ENCODE measurements around the gene MINDY4.

The MINDY4 gene

DNA sequence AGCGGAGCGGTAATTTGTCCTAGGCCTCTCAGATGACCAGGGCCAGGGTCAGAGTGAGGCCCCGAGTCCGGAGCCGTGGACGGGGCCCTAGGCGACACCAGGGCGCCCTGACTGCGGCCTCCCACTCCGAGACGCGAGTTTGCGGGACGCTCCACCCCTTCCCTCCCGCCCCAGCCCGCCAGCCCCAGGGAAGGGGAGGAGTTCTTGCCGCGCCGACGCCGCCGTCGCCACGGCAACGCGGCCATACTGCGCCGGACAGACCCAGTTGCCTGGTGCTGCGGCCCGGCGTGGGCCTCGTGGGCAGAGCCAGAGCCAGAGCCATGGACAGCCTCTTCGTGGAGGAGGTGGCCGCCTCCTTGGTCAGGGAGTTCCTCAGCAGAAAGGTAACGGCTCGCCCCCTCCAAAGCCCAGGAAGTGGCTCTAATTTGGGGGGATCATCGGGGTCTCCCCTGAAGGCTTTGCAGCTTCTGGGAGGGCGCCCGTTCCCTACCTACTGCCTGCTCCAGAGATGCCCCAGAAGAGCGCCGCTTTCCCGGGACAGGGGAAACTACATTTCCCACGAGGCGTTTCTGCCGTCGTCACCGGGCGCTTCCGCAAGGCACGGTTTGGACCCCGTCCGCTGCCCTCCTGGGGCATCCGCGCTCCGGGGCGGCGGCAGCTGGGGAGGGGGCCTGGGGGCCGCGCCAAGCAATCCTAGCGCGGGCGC, at the start of gene MINDY4:
Gene MINDY4 (plus strand): TSS at position 244 of the 706 bp plus-strand sequence. CDS start 77 bp downstream, at position 321.
- ChIA-PET POLR2A (no interaction called here), CTCF (no interaction called here)
- peak; percentile 92 for DNase-seq (ENCODE audit: extremely low spot score)
- TF ChIP-seq, protein P1, sequence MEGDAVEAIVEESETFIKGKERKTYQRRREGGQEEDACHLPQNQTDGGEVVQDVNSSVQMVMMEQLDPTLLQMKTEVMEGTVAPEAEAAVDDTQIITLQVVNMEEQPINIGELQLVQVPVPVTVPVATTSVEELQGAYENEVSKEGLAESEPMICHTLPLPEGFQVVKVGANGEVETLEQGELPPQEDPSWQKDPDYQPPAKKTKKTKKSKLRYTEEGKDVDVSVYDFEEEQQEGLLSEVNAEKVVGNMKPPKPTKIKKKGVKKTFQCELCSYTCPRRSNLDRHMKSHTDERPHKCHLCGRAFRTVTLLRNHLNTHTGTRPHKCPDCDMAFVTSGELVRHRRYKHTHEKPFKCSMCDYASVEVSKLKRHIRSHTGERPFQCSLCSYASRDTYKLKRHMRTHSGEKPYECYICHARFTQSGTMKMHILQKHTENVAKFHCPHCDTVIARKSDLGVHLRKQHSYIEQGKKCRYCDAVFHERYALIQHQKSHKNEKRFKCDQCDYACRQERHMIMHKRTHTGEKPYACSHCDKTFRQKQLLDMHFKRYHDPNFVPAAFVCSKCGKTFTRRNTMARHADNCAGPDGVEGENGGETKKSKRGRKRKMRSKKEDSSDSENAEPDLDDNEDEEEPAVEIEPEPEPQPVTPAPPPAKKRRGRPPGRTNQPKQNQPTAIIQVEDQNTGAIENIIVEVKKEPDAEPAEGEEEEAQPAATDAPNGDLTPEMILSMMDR (IDR thresholded peaks at IDR 0.05; ENCODE audit: control extremely low read depth, extremely low read depth, low read depth, missing control alignments) = no peak

DNA sequence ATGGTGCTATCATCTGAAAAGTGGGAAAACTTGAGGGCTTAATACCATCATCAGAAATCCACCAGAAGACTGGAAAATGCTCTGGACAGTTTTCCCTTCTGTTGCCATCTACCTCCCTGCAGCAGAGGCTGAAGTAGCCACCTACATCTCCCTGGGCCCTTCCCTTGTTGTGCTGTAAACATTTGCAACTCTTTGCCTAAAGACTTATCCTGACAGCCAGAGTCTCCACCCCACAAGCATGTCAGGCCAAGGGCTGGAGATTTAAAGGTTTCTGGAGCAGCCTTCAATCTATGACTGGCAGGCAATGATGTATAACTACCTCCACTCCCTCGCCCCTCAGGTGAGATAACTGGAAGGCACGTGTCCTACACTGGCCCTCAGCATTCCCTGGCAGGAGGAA, 49.0 kb upstream of the MINDY4 start:
- TF ChIP-seq, protein P1 (IDR thresholded peaks at IDR 0.05; ENCODE audit: control extremely low read depth, extremely low read depth, low read depth, missing control alignments) = no peak
- ChIA-PET POLR2A (no interaction called here), CTCF (interaction anchor here (1.2 to 1.3 kb wide), 3 partner anchors 9 to 256 kb away, joined by 3 to 6 read pairs (median 4); no protein-coding TSS in a partner anchor)
- DNase-seq (ENCODE audit: extremely low spot score) = no peak

DNA sequence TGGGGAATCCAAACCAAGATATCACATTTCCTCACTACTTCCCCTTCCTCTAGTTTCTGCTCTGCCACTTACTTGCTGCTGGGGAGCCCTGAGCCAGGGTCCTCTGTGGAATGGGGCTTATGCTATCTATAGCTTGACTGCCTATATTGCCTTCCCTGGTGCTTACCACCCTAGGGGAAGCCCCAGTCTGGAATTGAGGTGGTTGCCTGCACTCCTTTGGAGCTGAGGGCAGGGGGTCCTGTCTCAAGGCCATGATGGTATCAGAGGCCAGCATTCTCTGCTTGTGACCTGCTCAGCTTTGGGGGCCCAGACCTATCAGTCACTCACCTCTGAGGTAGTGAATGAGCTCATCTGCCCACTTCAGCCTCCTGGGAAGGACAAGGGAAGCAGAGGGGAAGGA, 48.5 kb upstream of the MINDY4 start:
- TF ChIP-seq, protein P1 (IDR thresholded peaks at IDR 0.05; ENCODE audit: control extremely low read depth, extremely low read depth, low read depth, missing control alignments) = no peak
- ChIA-PET CTCF (interaction anchor here (1.2 to 1.3 kb wide), 3 partner anchors 9 to 256 kb away, joined by 3 to 6 read pairs (median 4); no protein-coding TSS in a partner anchor), POLR2A (no interaction called here)
- DNase-seq (ENCODE audit: extremely low spot score) = no peak

DNA sequence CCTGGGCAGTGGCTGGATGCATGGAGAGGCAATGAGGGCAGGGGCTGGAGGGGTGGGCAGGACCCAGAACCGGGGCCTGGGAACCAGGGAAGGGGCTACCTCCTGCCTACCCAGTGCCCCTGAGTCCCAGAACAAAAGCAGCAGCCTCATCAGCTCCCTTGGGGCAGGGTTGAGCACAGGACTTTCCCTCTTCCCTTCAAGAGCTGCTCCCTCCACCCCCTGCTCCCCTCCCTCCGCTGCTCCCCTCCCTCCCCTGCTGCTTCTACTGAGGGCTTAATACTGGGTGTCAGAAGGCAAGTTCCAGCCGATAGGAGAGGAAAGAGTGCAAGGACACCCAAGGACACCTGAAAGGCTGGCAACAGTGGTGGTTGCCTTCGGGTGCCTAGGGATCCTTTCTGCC, 47.4 kb upstream of the MINDY4 start:
- TF ChIP-seq, protein P1 (IDR thresholded peaks at IDR 0.05; ENCODE audit: control extremely low read depth, extremely low read depth, low read depth, missing control alignments) = no peak
- ChIA-PET CTCF (interaction anchor here (2.2 kb wide), 1 partner anchor 16 kb away, joined by 9 read pairs; no protein-coding TSS in a partner anchor), POLR2A (no interaction called here)
- no peak for DNase-seq (ENCODE audit: extremely low spot score)

DNA sequence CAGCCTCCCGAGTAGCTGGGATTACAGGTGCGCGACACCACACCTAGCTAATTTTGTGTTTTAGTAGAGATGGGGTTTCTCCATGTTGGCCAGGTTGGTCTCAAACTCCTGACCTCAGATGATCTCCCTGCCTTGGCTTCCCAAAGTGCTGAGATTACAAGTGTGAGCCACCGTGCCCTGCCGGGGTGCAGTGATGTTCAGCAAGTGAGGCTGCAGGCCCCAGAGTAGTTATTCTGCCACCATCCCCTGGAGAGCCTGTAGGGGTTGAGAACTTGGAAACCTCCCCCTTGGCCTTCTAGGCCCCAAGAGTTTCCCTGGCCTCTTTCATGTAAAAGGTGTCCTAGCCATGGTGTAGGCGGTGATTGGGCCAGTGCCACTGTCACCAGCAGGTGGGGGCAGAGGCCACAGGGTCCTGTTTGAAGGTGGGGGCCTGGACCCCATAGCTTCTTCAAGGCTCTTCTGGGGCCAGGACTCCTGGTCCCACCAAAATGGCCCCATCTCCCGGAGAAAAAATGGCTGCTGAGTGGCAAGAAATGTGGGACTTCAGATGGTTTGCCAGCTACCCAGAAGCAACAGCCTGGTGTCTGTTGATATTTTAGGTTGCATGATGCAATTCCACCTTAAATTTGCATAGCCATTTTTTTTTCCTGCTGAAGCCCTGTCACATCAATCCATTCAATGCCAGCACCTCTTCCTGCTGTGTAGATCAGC, 44.8 kb upstream of the MINDY4 start:
- no peak for DNase-seq (ENCODE audit: extremely low spot score)
- ChIA-PET CTCF (interaction anchor here (1.6 kb wide), 1 partner anchor 13 kb away, joined by 5 read pairs; no protein-coding TSS in a partner anchor), POLR2A (no interaction called here)
- TF ChIP-seq, protein P1 (IDR thresholded peaks at IDR 0.05; ENCODE audit: control extremely low read depth, extremely low read depth, low read depth, missing control alignments) = no peak

DNA sequence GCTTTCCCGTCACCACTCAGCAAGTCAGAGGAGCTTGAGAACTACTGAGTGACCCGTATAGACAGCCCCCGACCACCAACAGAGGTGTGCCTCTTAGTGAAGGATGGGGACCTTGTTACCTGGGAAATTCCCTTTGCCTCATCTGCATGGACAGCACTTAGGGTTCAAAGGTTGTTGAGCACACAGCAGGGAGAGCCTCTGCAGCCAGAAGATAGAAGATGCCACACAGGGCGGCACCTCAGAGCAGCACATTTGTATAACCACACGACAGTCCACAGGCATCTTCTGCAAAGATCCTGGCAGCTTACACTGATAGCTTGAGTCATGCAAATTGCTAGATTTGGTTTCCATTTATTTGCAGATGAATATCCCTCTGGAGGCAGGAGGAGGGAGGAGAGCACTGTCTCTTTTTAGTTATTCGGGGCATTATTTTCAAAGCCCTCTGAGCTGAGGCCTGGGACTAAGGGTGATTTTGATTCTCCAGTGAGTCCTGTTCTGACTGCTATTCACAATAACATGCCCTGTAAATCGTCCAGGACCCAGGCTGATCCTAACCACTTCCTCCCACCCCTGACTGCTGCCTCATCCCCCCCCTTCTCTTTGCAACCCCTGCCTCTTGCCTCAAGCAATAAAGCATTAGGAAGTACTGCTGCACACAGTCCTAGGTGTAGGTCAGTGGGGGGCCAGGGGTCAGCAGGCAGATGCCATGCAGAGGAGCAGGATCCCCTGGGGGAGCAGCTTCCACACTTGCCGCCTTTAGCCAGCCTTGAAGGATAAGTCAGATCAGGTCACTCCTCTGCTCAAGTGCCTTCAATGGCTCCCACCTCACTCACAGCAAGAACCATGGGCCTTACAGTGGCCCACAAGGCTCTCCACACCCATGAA, 43.9 kb upstream of the MINDY4 start:
- TF ChIP-seq, protein P1 (IDR thresholded peaks at IDR 0.05; ENCODE audit: control extremely low read depth, extremely low read depth, low read depth, missing control alignments) = no peak
- DNase-seq (ENCODE audit: extremely low spot score) = no peak
- POLR2A ChIA-PET = no interaction called here
- CTCF ChIA-PET = interaction anchor here (1.6 kb wide), 1 partner anchor 13 kb away, joined by 5 read pairs; no protein-coding TSS in a partner anchor
